Femur (tissue), 1 donor: ENCODE results near the gene VGLL3.
A peak's percentile ranks its signal among the peaks of the same experiment; 100 is the strongest.

Experiments
- DNase-seq: peaks from one replicate; pipeline ENCODE4 v3.0.0-alpha.2; 2017

The VGLL3 gene

DNA sequence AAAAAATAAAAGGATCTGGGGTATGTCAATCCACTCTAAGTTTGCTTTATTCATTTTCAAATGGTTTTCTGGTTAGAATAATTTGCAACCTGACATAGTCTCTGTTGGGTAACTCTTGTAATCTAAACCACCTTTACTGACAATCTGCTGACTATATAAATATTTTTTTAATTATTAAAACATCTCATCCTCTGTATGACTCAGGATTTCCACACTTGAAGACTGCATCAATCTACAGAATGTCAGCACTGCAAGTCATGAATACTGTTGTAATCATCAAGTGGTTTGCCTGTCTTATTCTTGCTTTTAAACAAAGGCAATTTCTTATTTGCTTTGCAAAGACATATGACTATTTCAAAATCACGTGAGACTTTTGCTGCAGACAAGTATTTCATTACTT, 42.1 kb downstream of the VGLL3 start:
- DNase-seq, result no peak

DNA sequence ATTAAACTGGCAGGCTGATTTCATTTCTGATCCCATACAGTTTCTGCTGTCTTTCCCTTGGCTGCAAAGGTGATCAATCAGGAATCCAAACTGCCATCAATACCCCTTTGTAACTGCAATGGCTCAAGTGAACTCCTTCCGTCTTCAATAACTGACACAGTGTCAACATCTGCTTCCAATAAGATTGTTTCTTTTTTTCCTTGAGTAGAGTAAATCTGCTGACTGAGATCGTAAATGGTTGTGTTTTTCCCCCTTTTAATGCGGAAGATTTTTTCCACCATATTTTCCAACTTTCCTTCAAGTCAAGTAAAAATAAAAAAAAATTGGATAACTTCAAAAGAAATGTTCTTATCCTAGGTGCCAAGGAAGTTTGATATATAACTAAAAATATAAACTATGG, 48.7 kb downstream of the VGLL3 start:
- no peak for DNase-seq

- DNase-seq, result no peak
Measured at GRCh38 chr3:86938416-86939105, 52.4 kb downstream of the VGLL3 start.

- peak; percentile 60 for DNase-seq
Measured at GRCh38 chr3:86937306-86937791, 53.6 kb downstream of the VGLL3 start.

- no peak for DNase-seq
Measured at GRCh38 chr3:86934851-86935250, 56.1 kb downstream of the VGLL3 start.

DNA sequence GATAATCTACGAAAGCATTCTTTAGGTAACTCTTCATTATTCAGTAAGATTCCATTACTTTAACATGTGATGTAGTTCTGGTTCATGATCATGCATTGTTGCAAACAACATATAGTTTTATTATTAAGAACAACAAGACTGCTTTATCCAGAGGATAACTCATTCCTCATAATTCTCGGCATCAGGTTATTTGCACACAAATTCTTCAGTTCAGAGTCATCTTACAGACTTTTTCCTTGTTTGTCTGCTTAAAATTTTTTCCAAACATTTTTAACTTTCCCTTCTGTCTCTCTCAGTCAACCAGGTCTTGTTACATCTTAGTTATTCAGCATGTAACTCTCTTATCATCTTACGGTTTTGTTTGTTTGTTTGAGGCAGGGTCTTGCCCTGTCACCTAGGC, 60.1 kb downstream of the VGLL3 start:
- no peak for DNase-seq

DNA sequence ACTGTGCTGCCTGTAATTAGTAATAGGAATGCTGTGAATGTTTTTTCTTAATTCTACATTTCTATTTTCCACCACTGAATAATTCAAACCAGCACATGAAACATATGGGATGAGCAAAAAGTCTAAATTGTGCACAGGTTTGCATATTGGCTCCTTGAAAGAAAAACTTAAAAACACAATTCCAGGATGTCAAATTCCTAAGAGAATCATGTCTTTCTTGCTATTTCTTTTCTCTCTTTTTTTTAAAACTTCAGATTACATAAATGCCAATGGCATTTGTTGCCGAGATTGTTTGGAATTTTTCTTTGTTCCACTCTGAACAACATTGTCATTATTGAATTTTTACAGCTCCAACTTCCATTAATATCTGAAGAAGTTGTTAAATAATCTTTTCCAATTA, 60.8 kb downstream of the VGLL3 start:
- DNase-seq, result no peak

- DNase-seq, result no peak
Measured at GRCh38 chr3:86929046-86929445, 61.9 kb downstream of the VGLL3 start.

DNA sequence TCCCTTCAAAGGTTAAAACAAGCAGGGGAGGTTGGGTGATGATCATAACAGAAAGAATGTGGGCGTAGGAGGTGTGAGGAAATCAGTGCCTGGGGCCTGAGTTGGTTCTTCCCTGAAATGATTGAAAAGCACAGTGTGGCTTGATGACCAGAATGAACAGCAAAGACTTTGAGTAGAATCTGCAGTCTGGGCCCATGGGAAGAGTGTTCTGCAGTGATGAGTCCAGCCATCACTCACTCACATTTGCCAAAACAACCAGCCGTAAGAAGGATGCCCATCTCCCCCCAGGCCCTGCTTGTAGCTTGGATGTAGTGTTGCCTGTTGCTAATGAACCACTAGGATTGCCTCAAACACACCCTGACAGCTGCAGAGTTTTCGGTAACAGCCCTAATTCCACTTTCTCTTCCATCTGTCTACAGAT, 67.9 kb downstream of the VGLL3 start:
- peak; percentile 42 for DNase-seq

- DNase-seq, result no peak
Measured at GRCh38 chr3:86921971-86922680, 68.8 kb downstream of the VGLL3 start.

- no peak for DNase-seq
Measured at GRCh38 chr3:86914670-86915069, 76.3 kb downstream of the VGLL3 start.

- DNase-seq, result no peak
Measured at GRCh38 chr3:86913160-86913559, 77.8 kb downstream of the VGLL3 start.

DNA sequence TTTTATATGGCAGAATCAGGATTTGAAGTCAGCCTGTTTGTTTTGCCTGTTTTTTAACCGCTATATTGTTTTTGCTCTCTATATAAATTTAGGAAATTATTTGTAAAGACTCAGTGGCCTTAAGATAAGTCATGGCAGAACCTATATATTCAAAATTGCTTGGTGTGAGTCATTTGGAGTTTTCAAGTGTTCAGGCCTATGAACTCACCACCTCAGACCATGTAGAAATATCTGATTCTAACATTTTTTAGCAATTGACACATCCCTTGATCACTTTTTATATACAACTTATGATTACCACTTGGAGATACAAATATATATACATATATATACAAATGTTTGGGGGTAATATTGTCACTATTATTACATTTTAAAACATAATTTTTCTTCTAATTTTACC, 95.7 kb downstream of the VGLL3 start:
- DNase-seq, result no peak

DNA sequence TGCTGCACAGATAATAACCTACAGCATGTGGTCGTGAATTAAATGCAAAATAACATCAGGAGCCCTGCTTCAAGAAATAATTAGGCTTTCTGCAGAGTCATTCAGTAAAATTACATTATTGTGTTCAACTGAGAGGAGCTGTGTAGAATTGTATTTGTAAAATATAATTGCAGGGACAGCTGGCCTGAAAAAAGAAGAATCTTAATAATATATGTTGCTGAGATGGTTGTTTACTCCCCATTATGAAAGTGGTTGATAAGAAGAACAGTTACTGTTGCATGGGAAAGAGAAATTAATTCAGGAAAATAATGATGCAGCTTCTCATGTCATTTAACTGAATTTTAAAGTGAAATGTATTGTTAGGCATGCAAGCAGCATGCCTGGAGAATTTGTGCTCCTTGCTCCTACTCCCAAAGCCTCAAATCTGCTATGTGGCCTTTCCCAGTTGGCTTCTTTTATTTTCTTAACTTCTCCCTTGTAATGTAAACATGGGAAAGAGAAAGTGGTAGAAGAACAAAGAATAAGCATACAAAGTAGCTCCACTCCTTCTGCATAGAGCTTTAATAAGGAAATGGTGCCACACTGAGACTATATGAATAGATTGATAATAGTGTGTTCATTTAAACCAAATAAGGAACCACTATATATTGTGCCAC, 100.1 kb downstream of the VGLL3 start:
- no peak for DNase-seq
